ENCODE measurements around the gene ALK.

GRCh38 chr2:29749041-29749440 lies 172.3 kb downstream of the ALK start:
- no peak for TF ChIP-seq CTCF (IDR thresholded peaks at IDR 0.05)
- no peak for TF ChIP-seq CBX2 (IDR thresholded peaks at IDR 0.05; ENCODE audit: borderline replicate concordance, low read depth)
- TF ChIP-seq ZSCAN20 (CRISPR knock-in tag; IDR thresholded peaks at IDR 0.05) = no peak
- TF ChIP-seq BCL3 (IDR thresholded peaks at IDR 0.05) = no peak

All from A549 (cell line).